ENCODE data around the gene SREBF1. TPM values are rescaled to one million over a fixed set of nuclear protein-coding genes. Genes with fewer than 3 reads are reported as not detected.

The SREBF1 gene
- total and polyA plus RNA-seq, 4 donors: 23.6 to 103 (median 24.4) TPM

GRCh38 chr17:17852930-17853329 is 16.1 kb upstream of the SREBF1 start:
- intact Hi-C loops (cut with DNase I): no loop called here
- Histone ChIP-seq H3K4me1 (ENCODE audit: control insufficient read depth in 1 of 2, insufficient read depth in 2 of 2, low read length in 2 of 2) (peaks cover 0 to 3% of the 10 kb centered on the region in 2 donors), H3K4me3 (ENCODE audit: low read length in 2 of 2) (no peak overlapping the region), H3K9me3 (ENCODE audit: control insufficient read depth, low read length) (no peaks in the 10 kb centered on the region), H3K36me3 (ENCODE audit: control insufficient read depth in 1 of 2, insufficient read depth in 2 of 2, low read length in 1 of 2) (no peaks in the 10 kb centered on the region), H3K27me3 (ENCODE audit: control insufficient read depth in 1 of 2, insufficient read depth in 2 of 2, low read length in 1 of 2) (no peaks in the 10 kb centered on the region), H3K27ac (ENCODE audit: low read depth in 1 of 2, low read length in 2 of 2) (no peak overlapping the region)
- DNase-seq (no peak), ATAC-seq (ENCODE audit: low FRiP score) (no peak)
- 93% methylated on average over 3 of the region's 3 CpGs for WGBS, 2 donors

GRCh38 chr17:17851103-17852002 is 14.6 kb upstream of the SREBF1 start:
- H3K4me1 ChIP-seq (ENCODE audit: control insufficient read depth in 1 of 2, insufficient read depth in 2 of 2, low read length in 2 of 2): peaks cover 0 to 3% of the 10 kb centered on the region in 2 donors
- no peak for ATAC-seq (ENCODE audit: low FRiP score)
- DNase-seq: no peak
- no peaks in the 10 kb centered on the region for H3K9me3 ChIP-seq (ENCODE audit: control insufficient read depth, low read length)
- no peak overlapping the region for H3K27ac ChIP-seq (ENCODE audit: low read depth in 1 of 2, low read length in 2 of 2)
- no peaks in the 10 kb centered on the region for H3K36me3 ChIP-seq (ENCODE audit: control insufficient read depth in 1 of 2, insufficient read depth in 2 of 2, low read length in 1 of 2)
- no peak overlapping the region for H3K4me3 ChIP-seq (ENCODE audit: low read length in 2 of 2)
- intact Hi-C loops (cut with DNase I): no loop called here
- H3K27me3 ChIP-seq (ENCODE audit: control insufficient read depth in 1 of 2, insufficient read depth in 2 of 2, low read length in 1 of 2): no peaks in the 10 kb centered on the region
- 84 to 87% methylated on average over 21 of the region's 21 CpGs for WGBS, 2 donors

- H3K9me3 ChIP-seq (ENCODE audit: control insufficient read depth, low read length): no peaks in the 10 kb centered on the region
- no peak overlapping the region for H3K27ac ChIP-seq (ENCODE audit: low read depth in 1 of 2, low read length in 2 of 2)
- 73 to 76% methylated on average over 2 of the region's 2 CpGs for WGBS, 2 donors
- ATAC-seq (ENCODE audit: low FRiP score) (no peak), DNase-seq (peak in 1 of 2 donors; percentile 79)
- H3K27me3 ChIP-seq (ENCODE audit: control insufficient read depth in 1 of 2, insufficient read depth in 2 of 2, low read length in 1 of 2): no peaks in the 10 kb centered on the region
- no peak overlapping the region for H3K4me3 ChIP-seq (ENCODE audit: low read length in 2 of 2)
- H3K36me3 ChIP-seq (ENCODE audit: control insufficient read depth in 1 of 2, insufficient read depth in 2 of 2, low read length in 1 of 2): no peaks in the 10 kb centered on the region
- intact Hi-C loops (cut with DNase I): no loop called here
- peaks cover 0 to 3% of the 10 kb centered on the region in 2 donors for H3K4me1 ChIP-seq (ENCODE audit: control insufficient read depth in 1 of 2, insufficient read depth in 2 of 2, low read length in 2 of 2)
Observed at GRCh38 chr17:17849845-17850373, 13.1 kb upstream of the SREBF1 start.

GRCh38 chr17:17849147-17849820 is 12.5 kb upstream of the SREBF1 start:
- peak; percentile 90 to 91 for DNase-seq
- intact Hi-C loops (cut with DNase I): no loop called here
- H3K9me3 ChIP-seq (ENCODE audit: control insufficient read depth, low read length): no peaks in the 10 kb centered on the region
- H3K27me3 ChIP-seq (ENCODE audit: control insufficient read depth in 1 of 2, insufficient read depth in 2 of 2, low read length in 1 of 2): no peaks in the 10 kb centered on the region
- no peaks in the 10 kb centered on the region for H3K4me1 ChIP-seq (ENCODE audit: control insufficient read depth in 1 of 2, insufficient read depth in 2 of 2, low read length in 2 of 2)
- ATAC-seq (ENCODE audit: low FRiP score): peak; percentile 75
- no peaks in the 10 kb centered on the region for H3K36me3 ChIP-seq (ENCODE audit: control insufficient read depth in 1 of 2, insufficient read depth in 2 of 2, low read length in 1 of 2)
- no peak overlapping the region for H3K4me3 ChIP-seq (ENCODE audit: low read length in 2 of 2)
- WGBS, 2 donors: 16 to 18% methylated on average over 5 of the region's 5 CpGs
- no peak overlapping the region for H3K27ac ChIP-seq (ENCODE audit: low read depth in 1 of 2, low read length in 2 of 2)

GRCh38 chr17:17848311-17849082 is 11.7 kb upstream of the SREBF1 start:
- Histone ChIP-seq H3K4me3 (ENCODE audit: low read length in 2 of 2) (no peak overlapping the region), H3K27ac (ENCODE audit: low read depth in 1 of 2, low read length in 2 of 2) (peak overlapping the region in 1 of 2 donors; percentile 18), H3K27me3 (ENCODE audit: control insufficient read depth in 1 of 2, insufficient read depth in 2 of 2, low read length in 1 of 2) (no peaks in the 10 kb centered on the region), H3K9me3 (ENCODE audit: control insufficient read depth, low read length) (no peaks in the 10 kb centered on the region), H3K4me1 (ENCODE audit: control insufficient read depth in 1 of 2, insufficient read depth in 2 of 2, low read length in 2 of 2) (no peaks in the 10 kb centered on the region), H3K36me3 (ENCODE audit: control insufficient read depth in 1 of 2, insufficient read depth in 2 of 2, low read length in 1 of 2) (no peaks in the 10 kb centered on the region)
- DNase-seq: no peak
- ATAC-seq (ENCODE audit: low FRiP score): peak; percentile 19
- 86 to 87% methylated on average over 10 of the region's 10 CpGs for WGBS, 2 donors
- intact Hi-C loops (cut with DNase I): no loop called here

- ATAC-seq (ENCODE audit: low FRiP score): no peak
- Histone ChIP-seq H3K4me3 (ENCODE audit: low read length in 2 of 2) (no peak overlapping the region), H3K9me3 (ENCODE audit: control insufficient read depth, low read length) (no peaks in the 10 kb centered on the region), H3K27me3 (ENCODE audit: control insufficient read depth in 1 of 2, insufficient read depth in 2 of 2, low read length in 1 of 2) (no peaks in the 10 kb centered on the region), H3K4me1 (ENCODE audit: control insufficient read depth in 1 of 2, insufficient read depth in 2 of 2, low read length in 2 of 2) (no peaks in the 10 kb centered on the region), H3K27ac (ENCODE audit: low read depth in 1 of 2, low read length in 2 of 2) (no peak overlapping the region), H3K36me3 (ENCODE audit: control insufficient read depth in 1 of 2, insufficient read depth in 2 of 2, low read length in 1 of 2) (no peaks in the 10 kb centered on the region)
- no peak for DNase-seq
- 90 to 95% methylated on average over 5 of the region's 5 CpGs for WGBS, 2 donors
- intact Hi-C loops (cut with DNase I): no loop called here
Observed at GRCh38 chr17:17847726-17848125, 10.9 kb upstream of the SREBF1 start.

- Histone ChIP-seq H3K4me3 (ENCODE audit: low read length in 2 of 2) (no peak overlapping the region), H3K27ac (ENCODE audit: low read depth in 1 of 2, low read length in 2 of 2) (no peak overlapping the region), H3K27me3 (ENCODE audit: control insufficient read depth in 1 of 2, insufficient read depth in 2 of 2, low read length in 1 of 2) (no peaks in the 10 kb centered on the region), H3K9me3 (ENCODE audit: control insufficient read depth, low read length) (no peaks in the 10 kb centered on the region), H3K36me3 (ENCODE audit: control insufficient read depth in 1 of 2, insufficient read depth in 2 of 2, low read length in 1 of 2) (no peaks in the 10 kb centered on the region), H3K4me1 (ENCODE audit: control insufficient read depth in 1 of 2, insufficient read depth in 2 of 2, low read length in 2 of 2) (no peaks in the 10 kb centered on the region)
- 83 to 84% methylated on average over 17 of the region's 17 CpGs for WGBS, 2 donors
- DNase-seq (no peak), ATAC-seq (ENCODE audit: low FRiP score) (no peak)
- intact Hi-C loops (cut with DNase I): no loop called here
Observed at GRCh38 chr17:17847118-17847689, 10.4 kb upstream of the SREBF1 start.

- Histone ChIP-seq H3K36me3 (ENCODE audit: control insufficient read depth in 1 of 2, insufficient read depth in 2 of 2, low read length in 1 of 2) (no peaks in the 10 kb centered on the region), H3K27ac (ENCODE audit: low read depth in 1 of 2, low read length in 2 of 2) (no peak overlapping the region), H3K4me3 (ENCODE audit: low read length in 2 of 2) (no peak overlapping the region), H3K27me3 (ENCODE audit: control insufficient read depth in 1 of 2, insufficient read depth in 2 of 2, low read length in 1 of 2) (no peaks in the 10 kb centered on the region), H3K4me1 (ENCODE audit: control insufficient read depth in 1 of 2, insufficient read depth in 2 of 2, low read length in 2 of 2) (no peaks in the 10 kb centered on the region), H3K9me3 (ENCODE audit: control insufficient read depth, low read length) (no peaks in the 10 kb centered on the region)
- ATAC-seq (ENCODE audit: low FRiP score) (no peak), DNase-seq (no peak)
- intact Hi-C loops (cut with DNase I): no loop called here
- 86 to 90% methylated on average over 8 of the region's 8 CpGs for WGBS, 2 donors
Observed at GRCh38 chr17:17846645-17847044, 9.9 kb upstream of the SREBF1 start.

Measured in aorta (tissue), 5 donors.